Activated CD4-positive, alpha-beta T cell treated with anti-CD3 and anti-CD28 coated beads for 24 hours (primary cell): Measurements from ENCODE around the gene ATOH7.
"Not testable (repeated sequence)": the region's sequence is repeated elsewhere in the genome, so short reads cannot be mapped to it uniquely, and the experiment has no call there.

Experiments used
- DNase-seq, 2 donors: peaks; one replicate each; pipeline ENCODE4 v3.0.0-alpha.2; 2020; ENCODE audit warnings: low read depth in 2 of 2

The ATOH7 gene

DNA sequence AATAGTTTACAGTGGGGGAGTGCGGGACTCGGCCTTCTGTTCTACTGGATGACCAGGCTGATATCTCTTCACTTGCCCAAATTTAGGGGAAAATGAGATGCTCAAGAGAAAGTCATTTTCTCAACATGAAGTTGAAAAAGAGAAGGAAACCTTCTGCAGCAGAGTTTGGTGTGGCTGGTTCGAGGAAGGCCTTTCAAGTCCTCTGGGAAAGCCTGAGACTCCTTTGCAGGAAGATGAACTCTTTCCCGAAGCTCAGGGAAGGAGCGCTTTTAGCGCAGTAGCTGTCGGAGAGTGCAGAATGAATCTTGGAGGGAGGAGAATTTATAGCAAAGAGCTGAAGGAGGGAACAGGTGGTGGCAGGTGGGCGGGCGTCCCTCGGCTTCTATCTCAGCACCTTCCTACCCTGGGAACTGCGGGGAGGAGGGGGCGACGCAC lies at the start of gene ATOH7:
ATOH7 (minus strand) TSS at position 297 of the 435 bp plus-strand sequence. CDS start 436 bp downstream, outside the sequence.
- DNase-seq = no peak

DNA sequence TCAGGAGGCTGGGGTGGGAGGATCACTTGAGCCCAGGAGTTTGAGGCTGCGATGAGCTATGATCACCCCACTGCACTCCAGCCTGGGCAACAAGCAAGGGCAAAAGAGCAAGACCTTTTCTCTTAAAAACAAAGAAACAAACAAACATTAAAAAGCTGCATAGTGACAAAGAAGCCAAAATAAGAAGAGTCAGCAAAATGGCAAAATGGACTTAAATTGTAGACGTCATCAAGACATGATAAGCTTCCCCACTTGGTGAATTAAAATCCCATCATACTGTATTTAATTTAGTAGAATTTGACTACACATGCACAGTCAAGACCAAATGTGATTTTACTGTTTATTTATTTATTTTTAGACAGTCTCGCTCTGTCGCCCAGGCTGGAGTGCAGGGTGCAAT lies 48.8 kb upstream of the ATOH7 start:
- no peak for DNase-seq

GRCh38 chr10:68278906-68279753 lies 47.2 kb upstream of the ATOH7 start:
- DNase-seq = not testable (repeated sequence)

- DNase-seq = not testable (repeated sequence)
Observed at GRCh38 chr10:68277814-68278213, 45.9 kb upstream of the ATOH7 start.

DNA sequence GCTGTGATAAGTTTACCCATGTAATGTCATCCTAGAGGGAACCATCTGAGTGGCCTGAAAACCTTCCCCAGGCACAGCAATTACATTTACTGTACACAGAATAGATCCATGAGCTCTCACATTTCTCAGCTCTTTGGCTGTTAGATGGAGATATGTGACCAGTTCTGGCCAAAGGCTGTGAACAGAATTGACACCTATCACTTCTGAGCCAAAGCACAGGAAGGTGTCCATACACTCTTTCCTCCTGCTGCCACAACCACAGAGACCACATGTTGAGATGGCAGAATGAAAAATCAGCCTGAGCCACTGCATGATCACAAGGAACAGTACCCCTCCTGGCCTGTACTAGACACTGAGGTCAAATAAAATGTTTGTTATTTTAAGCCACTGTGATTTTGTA lies 44.3 kb upstream of the ATOH7 start:
- DNase-seq = no peak

GRCh38 chr10:68275600-68276126 lies 43.8 kb upstream of the ATOH7 start:
- no peak for DNase-seq

- DNase-seq = no peak
Observed at GRCh38 chr10:68272833-68273232, 40.9 kb upstream of the ATOH7 start.

GRCh38 chr10:68271196-68271882 lies 39.4 kb upstream of the ATOH7 start:
- no peak for DNase-seq

DNA sequence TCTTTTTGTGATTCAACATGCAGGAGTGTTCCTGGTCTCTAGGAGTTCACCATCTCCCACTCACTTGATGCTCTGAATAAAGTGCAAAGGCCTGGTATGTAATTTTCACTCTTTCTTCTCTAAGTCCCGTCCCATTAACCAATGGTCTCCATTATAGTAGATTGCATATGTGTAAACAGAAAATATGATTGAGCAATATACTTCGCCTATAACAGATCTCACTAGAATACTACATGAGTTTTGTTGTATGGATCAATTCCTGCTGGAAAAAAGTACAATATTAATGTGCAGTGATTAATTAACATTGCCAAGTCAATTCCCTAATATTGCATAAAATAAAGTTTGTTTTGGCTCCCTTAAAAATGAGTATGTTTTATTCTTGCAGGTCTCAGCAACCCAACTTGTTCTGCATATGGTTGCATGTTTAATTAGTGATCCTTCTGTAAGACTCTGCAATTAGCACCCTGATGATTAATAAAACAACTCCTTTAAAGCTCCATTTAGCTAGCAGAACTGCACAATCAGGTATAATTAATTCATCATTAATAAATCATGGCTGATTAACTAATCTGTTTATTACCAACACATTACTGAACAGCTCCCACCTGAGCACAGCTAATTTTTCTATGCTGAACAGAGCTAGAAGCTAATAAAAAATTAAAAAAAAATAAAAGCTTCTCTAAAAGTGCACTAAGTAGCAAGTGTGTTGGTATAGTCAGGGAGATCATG lies 37.8 kb upstream of the ATOH7 start:
- DNase-seq = no peak

- no peak for DNase-seq
Observed at GRCh38 chr10:68261132-68261856, 29.4 kb upstream of the ATOH7 start.

GRCh38 chr10:68253346-68253745 lies 21.4 kb upstream of the ATOH7 start:
- DNase-seq = no peak

- no peak for DNase-seq
Observed at GRCh38 chr10:68251625-68252495, 19.9 kb upstream of the ATOH7 start.

- DNase-seq = no peak
Observed at GRCh38 chr10:68251151-68251550, 19.2 kb upstream of the ATOH7 start.

GRCh38 chr10:68249297-68249696 lies 17.4 kb upstream of the ATOH7 start:
- DNase-seq = no peak

GRCh38 chr10:68247931-68248330 lies 16.0 kb upstream of the ATOH7 start:
- DNase-seq = no peak

- DNase-seq = not testable (repeated sequence)
Observed at GRCh38 chr10:68246397-68246796, 14.5 kb upstream of the ATOH7 start.

DNA sequence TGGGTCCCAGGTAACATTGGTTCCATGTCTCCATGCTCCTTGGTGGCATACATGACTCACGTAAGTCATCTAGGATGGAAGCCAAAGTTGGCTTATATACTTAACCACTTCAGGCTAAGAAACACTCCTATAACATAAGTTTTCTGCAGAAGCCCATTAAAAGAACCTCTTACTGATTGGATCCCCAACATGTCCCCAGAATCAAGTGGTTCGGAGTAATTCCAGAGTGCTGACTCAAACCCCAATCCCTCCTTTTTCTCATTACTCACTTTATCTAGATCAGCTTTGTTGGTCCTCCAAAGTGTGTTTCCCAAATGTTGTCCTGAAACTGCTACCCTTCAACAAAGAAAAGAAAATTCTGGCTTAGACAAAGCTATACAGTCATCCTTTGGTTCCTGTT lies 10.1 kb upstream of the ATOH7 start:
- DNase-seq = no peak

- DNase-seq = no peak
Observed at GRCh38 chr10:68239596-68240150, 7.8 kb upstream of the ATOH7 start.

GRCh38 chr10:68239069-68239468 lies 7.2 kb upstream of the ATOH7 start:
- DNase-seq = no peak

- DNase-seq = no peak
Observed at GRCh38 chr10:68238371-68238770, 6.5 kb upstream of the ATOH7 start.
